Transverse colon (tissue), 4 donors: ENCODE measurements around the gene ORMDL3. TPM values are rescaled to one million over a fixed set of nuclear protein-coding genes. Genes with fewer than 3 reads are reported as not detected.
A peak's percentile ranks its signal among the peaks of the same experiment; 100 is the strongest.

Experiments
- DNase-seq: peaks from one replicate; pipeline ENCODE4 v3.0.0-alpha.2; 2019
- H3K27ac ChIP-seq, 4 donors: fragments of 200-600 bp; sonication (generic); 2 replicates each; pipeline ENCODE4 v1.5.1; 2016 to 2018; ENCODE audit warnings: inconsistent platforms in 4 of 4
- H3K27me3 ChIP-seq: fragments of 200-600 bp; sonication (generic); 2 replicates; pipeline ENCODE4 v1.5.1; 2017; ENCODE audit warnings: inconsistent platforms
- H3K36me3 ChIP-seq, 4 donors: fragments of 200-600 bp; sonication (generic); 2 replicates each; pipeline ENCODE4 v1.5.1; 2017 to 2019; ENCODE audit warnings: inconsistent platforms in 4 of 4
- H3K4me1 ChIP-seq, 4 donors: fragments of 200-600 bp; sonication (generic); 2 replicates each; pipeline ENCODE4 v1.5.1; 2017 to 2020; ENCODE audit warnings: inconsistent platforms in 4 of 4
- H3K4me3 ChIP-seq, 4 donors: fragments of 200-600 bp; sonication (generic); 1 replicate in 1 of 4; 2 replicates in 3 of 4; pipeline versions ENCODE4 v1.5.1 to v1.6.1; 2017 to 2019; ENCODE audit warnings: inconsistent platforms in 4 of 4
- H3K9me3 ChIP-seq, 2 donors: fragments of 200-600 bp; sonication (generic); 2 replicates each; pipeline ENCODE4 v1.5.1; 2017 to 2019; ENCODE audit warnings: inconsistent platforms in 2 of 2
- EP300 ChIP-seq: sonication (generic); formaldehyde crosslinking; IDR thresholded peaks from one replicate; pipeline ENCODE4 v1.6.1; 2017; ENCODE audit warnings: antibody characterized with exemption, low read depth
- POLR2A ChIP-seq: fragments of 450-650 bp; IDR thresholded peaks from one replicate; pipeline ENCODE4 v1.6.1; 2016; ENCODE audit warnings: antibody characterized with exemption, mild to moderate bottlenecking, moderate library complexity
- POLR2AphosphoS5 ChIP-seq, 3 donors: sonication (generic); formaldehyde crosslinking; IDR thresholded peaks; one replicate each; pipeline ENCODE4 v1.6.1; 2016; ENCODE audit warnings: antibody characterized with exemption in 3 of 3
- WGBS, 2 donors: methylation state at CpG; one replicate each; pipeline ENCODE4 v1.1.5; 2018; ENCODE audit warnings: low coverage in 1 of 2; 5-methylcytosine and 5-hydroxymethylcytosine counted together
- in situ Hi-C, 4 donors: fragments of 200-750 bp; cut with MboI; loops; one replicate each; pipeline versions ENCODE4 v1.15.0 to v1.15.1; 2017; ENCODE audit warnings: low sequenced_read_pairs in 3 of 4, low pct_ligation_motif_present in 1 of 4, low pct_unique_long_range_greater_than_20kb in 1 of 4
- intact Hi-C: fragments of 100-400 bp; cut with DNase I; formaldehyde crosslinking; loops from one replicate; pipeline ENCODE4 v1.15.1; 2023; ENCODE audit warnings: low total_unique reads
- total RNA-seq, 4 donors: library from RNA; depleted of rRNA; stranded (reverse); fragments of >200 nt; gene quantifications; one replicate each; pipeline ENCODE4 v1.1.0, GENCODE V29; 2016
- TF ChIP-seq, protein P1 (sequence below), 5 experiments: fragments of 200-600 bp in 3 of 5; fragments of 450-650 bp in 2 of 5; sonication (generic) in 3 of 5; IDR thresholded peaks; 1 replicate in 2 of 5; 2 replicates in 3 of 5; pipeline ENCODE4 v1.5.1; 2016 to 2017; ENCODE audit warnings: antibody characterized with exemption in 5 of 5, inconsistent platforms in 3 of 5, mild to moderate bottlenecking in 2 of 5, moderate library complexity in 1 of 5

The ORMDL3 gene, protein sequence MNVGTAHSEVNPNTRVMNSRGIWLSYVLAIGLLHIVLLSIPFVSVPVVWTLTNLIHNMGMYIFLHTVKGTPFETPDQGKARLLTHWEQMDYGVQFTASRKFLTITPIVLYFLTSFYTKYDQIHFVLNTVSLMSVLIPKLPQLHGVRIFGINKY
- 10 to 100 TPM; 47.4 to 78.9 (median 56.7) TPM for total RNA-seq

DNA sequence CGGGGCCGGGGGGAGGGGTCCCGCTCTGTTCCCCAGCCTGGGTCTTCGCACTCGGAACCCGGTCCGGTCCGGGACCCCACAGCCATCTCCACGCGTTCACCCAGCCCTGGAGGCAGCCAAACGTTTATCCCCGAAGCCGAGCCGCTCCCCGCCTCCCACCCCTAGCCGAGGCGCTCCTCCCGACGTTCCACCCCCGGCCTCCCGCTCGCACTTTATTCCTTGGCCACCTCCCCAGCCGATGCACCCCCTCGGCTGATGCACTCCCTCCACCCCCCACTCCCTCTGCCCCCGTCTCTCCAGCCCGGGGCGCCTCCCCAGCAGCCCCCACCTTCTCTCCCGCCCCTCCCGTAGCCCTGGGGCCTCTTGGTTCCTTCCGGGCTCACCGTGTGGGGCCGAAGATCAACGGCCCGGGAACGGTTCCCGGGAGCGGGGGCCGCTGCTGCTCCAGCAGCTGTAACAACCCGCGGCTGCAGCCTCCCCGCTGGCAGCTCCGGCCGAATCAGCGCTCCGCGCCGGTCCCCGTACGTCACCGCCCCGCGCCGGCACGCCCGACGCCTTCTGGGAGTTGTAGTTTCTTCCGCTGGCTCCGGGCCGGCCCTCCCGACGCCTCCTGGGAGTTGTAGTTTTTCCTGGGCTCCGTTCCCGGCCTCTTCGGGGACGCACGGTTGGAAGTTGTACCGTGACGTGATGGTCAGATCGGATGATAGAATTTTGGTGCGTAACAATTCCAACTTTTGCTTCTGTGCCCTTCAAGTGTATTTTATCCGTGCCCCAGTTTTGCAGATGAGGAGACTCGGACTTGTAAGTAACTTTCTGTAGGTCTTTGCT, at the start of gene ORMDL3, which contains the start of gene LRRC3C:
TSS of gene ORMDL3 (minus strand) at position 501 of the 828 bp plus-strand sequence. CDS start 3,398 bp downstream, outside the sequence.
TSS of gene LRRC3C (plus strand) at position 632 of the 828 bp plus-strand sequence. CDS start 13,792 bp downstream, outside the sequence.
- Histone ChIP-seq H3K9me3 (no peaks in the 10 kb centered on the region), H3K36me3 (peaks cover 0 to 15% (median 3%) of the 10 kb centered on the region in 4 donors), H3K27me3 (no peaks in the 10 kb centered on the region), H3K4me1 (peaks cover 20 to 35% (median 28%) of the 10 kb centered on the region in 4 donors), H3K27ac (peak within 1 kb of the TSS; percentile 87 to 96 (median 90)), H3K4me3 (peak within 1 kb of the TSS; percentile 63 to 91 (median 78))
- intact Hi-C loops = no loop called here
- 1% methylated on average over 51 of the region's 72 CpGs; no CpG with 5 or more reads in 1 of the 2 donors for WGBS, 2 donors
- peak; percentile 96 for DNase-seq
- TF ChIP-seq, protein P1, sequence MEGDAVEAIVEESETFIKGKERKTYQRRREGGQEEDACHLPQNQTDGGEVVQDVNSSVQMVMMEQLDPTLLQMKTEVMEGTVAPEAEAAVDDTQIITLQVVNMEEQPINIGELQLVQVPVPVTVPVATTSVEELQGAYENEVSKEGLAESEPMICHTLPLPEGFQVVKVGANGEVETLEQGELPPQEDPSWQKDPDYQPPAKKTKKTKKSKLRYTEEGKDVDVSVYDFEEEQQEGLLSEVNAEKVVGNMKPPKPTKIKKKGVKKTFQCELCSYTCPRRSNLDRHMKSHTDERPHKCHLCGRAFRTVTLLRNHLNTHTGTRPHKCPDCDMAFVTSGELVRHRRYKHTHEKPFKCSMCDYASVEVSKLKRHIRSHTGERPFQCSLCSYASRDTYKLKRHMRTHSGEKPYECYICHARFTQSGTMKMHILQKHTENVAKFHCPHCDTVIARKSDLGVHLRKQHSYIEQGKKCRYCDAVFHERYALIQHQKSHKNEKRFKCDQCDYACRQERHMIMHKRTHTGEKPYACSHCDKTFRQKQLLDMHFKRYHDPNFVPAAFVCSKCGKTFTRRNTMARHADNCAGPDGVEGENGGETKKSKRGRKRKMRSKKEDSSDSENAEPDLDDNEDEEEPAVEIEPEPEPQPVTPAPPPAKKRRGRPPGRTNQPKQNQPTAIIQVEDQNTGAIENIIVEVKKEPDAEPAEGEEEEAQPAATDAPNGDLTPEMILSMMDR (IDR thresholded peaks at IDR 0.05) = no peak
- TF ChIP-seq POLR2AphosphoS5 (IDR thresholded peaks at IDR 0.05) (peak; percentile 87 to 92 (median 90)), EP300 (no peak), POLR2A (peak; percentile 85)
- in situ Hi-C loops = no loop called here

DNA sequence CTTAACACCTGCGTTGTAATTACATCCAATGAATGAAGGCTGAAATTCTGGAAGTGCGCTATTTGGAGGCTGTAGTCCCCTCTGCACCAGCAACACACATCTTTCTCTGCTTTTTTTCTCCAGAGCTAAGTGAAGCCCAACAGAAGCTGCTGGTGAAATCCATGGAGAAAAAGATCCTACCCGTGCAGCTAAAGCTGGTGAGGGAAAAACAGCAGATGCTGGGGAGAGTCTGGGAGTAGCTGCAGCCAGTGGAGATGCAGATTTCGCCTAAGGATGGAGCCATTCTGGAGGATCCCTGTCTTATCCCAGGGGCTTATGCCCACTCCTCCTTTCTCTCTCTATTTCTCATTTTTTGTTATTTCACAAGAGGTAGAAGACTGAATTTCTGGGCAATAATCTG, 48.4 kb upstream of the ORMDL3 start:
- in situ Hi-C loops (no loop called here), intact Hi-C loops (no loop called here)

DNA sequence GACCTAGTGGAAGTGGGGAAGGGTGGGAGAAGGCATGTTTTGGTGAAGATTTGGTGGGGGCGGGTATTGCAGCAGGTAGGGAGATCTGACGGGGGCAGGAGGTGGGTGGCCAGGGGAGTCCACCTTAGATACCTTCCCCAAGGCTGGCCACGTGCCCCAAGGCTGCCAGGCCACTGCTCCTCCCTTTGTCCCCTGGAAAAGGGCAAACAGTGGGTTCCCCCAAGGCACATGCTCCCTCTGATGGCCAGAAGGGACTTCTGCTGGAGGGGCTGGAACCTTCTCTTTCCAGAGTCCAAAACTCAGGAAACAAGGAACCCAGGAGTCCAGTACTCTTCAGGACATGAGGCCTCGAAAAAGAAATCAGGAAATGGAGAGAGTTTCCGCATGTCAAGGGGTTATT, 47.0 kb upstream of the ORMDL3 start:
- no peak overlapping the region for H3K27ac ChIP-seq
- H3K4me3 ChIP-seq = no peak overlapping the region
- H3K4me1 ChIP-seq = peaks cover 0 to 16% (median 11%) of the 10 kb centered on the region in 4 donors
- in situ Hi-C loops = no loop called here
- WGBS, 2 donors = 60 to 82% methylated on average over 2 to 5 of the region's 5 CpGs
- H3K27me3 ChIP-seq = peaks cover 11% of the 10 kb centered on the region
- H3K36me3 ChIP-seq = no peaks in the 10 kb centered on the region
- intact Hi-C loops = no loop called here
- DNase-seq = no peak
- H3K9me3 ChIP-seq = no peaks in the 10 kb centered on the region
- TF ChIP-seq POLR2AphosphoS5 (IDR thresholded peaks at IDR 0.05) (no peak), EP300 (no peak), POLR2A (no peak)

More for the DNA sequence above, 48.4 kb upstream of the ORMDL3 start:
- DNase-seq = no peak
- Histone ChIP-seq H3K4me3 (no peak overlapping the region), H3K27ac (no peak overlapping the region), H3K4me1 (peaks cover 0 to 9% (median 6%) of the 10 kb centered on the region in 4 donors), H3K27me3 (peaks cover 11% of the 10 kb centered on the region), H3K36me3 (no peaks in the 10 kb centered on the region), H3K9me3 (no peaks in the 10 kb centered on the region)
- TF ChIP-seq, protein P1 (IDR thresholded peaks at IDR 0.05) = no peak
- TF ChIP-seq POLR2A = no peak
- TF ChIP-seq POLR2AphosphoS5 (IDR thresholded peaks at IDR 0.05) = no peak
- WGBS, 2 donors = 78 to 80% methylated on average over 3 to 4 of the region's 4 CpGs

DNA sequence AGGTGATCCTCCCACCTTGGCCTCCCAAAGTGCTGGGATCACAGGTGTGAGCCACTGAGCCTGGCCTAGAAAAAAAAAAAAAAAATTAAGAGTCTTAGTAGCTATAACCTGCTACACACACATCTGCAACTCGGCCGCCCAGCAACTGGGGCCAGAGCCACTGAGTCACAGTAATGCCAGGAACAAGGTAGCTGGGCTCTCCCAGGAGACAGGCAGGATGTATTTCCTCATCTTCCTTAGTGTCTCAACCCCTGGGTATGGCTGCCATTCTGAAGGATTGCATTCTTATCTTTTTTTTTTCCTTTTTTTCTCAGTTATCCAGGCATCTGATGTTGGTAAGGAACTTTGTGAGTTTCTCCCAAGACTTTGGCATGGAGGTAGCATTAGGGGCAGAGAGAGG, 46.1 kb upstream of the ORMDL3 start:
- 95 to 100% methylated on average over 2 of the region's 2 CpGs for WGBS, 2 donors
- in situ Hi-C loops (no loop called here), intact Hi-C loops (no loop called here)

More for the DNA sequence above, 46.1 kb upstream of the ORMDL3 start:
- Histone ChIP-seq H3K9me3 (no peaks in the 10 kb centered on the region), H3K36me3 (no peaks in the 10 kb centered on the region), H3K27ac (no peak overlapping the region), H3K4me1 (peaks cover 0 to 23% (median 15%) of the 10 kb centered on the region in 4 donors), H3K27me3 (peaks cover 11% of the 10 kb centered on the region), H3K4me3 (no peak overlapping the region)
- DNase-seq = no peak
- TF ChIP-seq POLR2A (no peak), EP300 (no peak), POLR2AphosphoS5 (IDR thresholded peaks at IDR 0.05) (no peak)
- TF ChIP-seq, protein P1 (IDR thresholded peaks at IDR 0.05) = no peak
